ENCODE measurements around the gene FLCN. TPM values are rescaled to one million over a fixed set of nuclear protein-coding genes. Genes with fewer than 3 reads are reported as not detected.

FLCN gene
- total RNA-seq, 1 donor from 2014 or later: 106 TPM

GRCh38 chr17:17221329-17221728, 15.6 kb downstream of the FLCN start:
- DNase-seq: no peak
- peaks cover 100% of the 10 kb centered on the region for H3K36me3 ChIP-seq

DNA sequence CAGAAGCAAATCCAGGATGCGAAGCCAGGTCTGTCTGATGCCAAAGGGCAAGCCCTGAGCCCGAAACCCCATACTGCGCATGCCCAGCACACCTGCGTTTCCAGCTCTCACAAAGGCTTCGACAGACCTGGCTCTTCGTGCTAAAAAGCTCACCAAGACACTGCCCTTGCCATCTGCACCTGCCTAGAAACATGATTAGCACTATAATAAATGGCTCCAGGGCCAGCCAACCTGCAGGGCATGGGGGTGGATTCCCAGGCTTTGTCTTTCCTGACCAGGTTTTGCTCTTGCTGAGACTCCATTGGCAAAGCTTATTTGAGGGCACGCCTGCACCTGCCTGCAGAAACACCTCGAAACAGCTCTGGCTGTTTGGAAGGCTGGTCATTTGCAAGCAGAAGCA, 16.4 kb downstream of the FLCN start:
- intact Hi-C loops (cut with DNase I): no loop called here
- no peak overlapping the region for H3K4me3 ChIP-seq
- H3K36me3 ChIP-seq: peaks cover 100% of the 10 kb centered on the region
- no peak for ATAC-seq
- no peaks in the 10 kb centered on the region for H3K9me3 ChIP-seq
- no peak for DNase-seq
- H3K27ac ChIP-seq: no peak overlapping the region
- TF ChIP-seq, protein P1, sequence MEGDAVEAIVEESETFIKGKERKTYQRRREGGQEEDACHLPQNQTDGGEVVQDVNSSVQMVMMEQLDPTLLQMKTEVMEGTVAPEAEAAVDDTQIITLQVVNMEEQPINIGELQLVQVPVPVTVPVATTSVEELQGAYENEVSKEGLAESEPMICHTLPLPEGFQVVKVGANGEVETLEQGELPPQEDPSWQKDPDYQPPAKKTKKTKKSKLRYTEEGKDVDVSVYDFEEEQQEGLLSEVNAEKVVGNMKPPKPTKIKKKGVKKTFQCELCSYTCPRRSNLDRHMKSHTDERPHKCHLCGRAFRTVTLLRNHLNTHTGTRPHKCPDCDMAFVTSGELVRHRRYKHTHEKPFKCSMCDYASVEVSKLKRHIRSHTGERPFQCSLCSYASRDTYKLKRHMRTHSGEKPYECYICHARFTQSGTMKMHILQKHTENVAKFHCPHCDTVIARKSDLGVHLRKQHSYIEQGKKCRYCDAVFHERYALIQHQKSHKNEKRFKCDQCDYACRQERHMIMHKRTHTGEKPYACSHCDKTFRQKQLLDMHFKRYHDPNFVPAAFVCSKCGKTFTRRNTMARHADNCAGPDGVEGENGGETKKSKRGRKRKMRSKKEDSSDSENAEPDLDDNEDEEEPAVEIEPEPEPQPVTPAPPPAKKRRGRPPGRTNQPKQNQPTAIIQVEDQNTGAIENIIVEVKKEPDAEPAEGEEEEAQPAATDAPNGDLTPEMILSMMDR (IDR thresholded peaks at IDR 0.05): no peak
- H3K27me3 ChIP-seq: no peaks in the 10 kb centered on the region
- H3K4me1 ChIP-seq: no peaks in the 10 kb centered on the region

More at GRCh38 chr17:17221329-17221728, 15.6 kb downstream of the FLCN start:
- TF ChIP-seq, protein P1 (IDR thresholded peaks at IDR 0.05): no peak
- no peaks in the 10 kb centered on the region for H3K27me3 ChIP-seq
- H3K4me3 ChIP-seq: no peak overlapping the region
- intact Hi-C loops (cut with DNase I): no loop called here
- H3K4me1 ChIP-seq: no peaks in the 10 kb centered on the region
- no peaks in the 10 kb centered on the region for H3K9me3 ChIP-seq
- no peak for ATAC-seq
- no peak overlapping the region for H3K27ac ChIP-seq

DNA sequence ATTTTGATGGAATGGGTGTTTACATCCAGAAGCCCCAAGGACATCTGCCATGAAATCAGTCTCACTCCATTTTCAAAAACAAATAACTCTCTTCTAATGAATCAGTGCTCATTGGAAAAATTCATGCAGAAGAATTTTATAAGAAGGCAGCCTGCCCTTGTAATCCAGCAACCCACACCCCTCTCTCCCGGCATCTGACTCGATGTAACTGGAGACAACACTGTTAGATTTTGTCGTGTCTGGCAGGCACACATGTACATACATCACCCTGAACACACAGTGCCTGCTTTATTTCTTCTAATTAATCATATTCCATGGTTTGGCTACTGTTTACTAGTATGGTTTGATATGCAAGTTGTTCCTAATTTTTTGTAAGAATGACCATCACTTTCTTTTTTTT, 19.0 kb downstream of the FLCN start:
- H3K27me3 ChIP-seq: no peaks in the 10 kb centered on the region
- TF ChIP-seq, protein P1 (IDR thresholded peaks at IDR 0.05): no peak
- ATAC-seq: no peak
- DNase-seq: no peak
- intact Hi-C loops (cut with DNase I): no loop called here
- no peaks in the 10 kb centered on the region for H3K9me3 ChIP-seq
- no peaks in the 10 kb centered on the region for H3K4me1 ChIP-seq
- no peak overlapping the region for H3K27ac ChIP-seq
- H3K36me3 ChIP-seq: peaks cover 100% of the 10 kb centered on the region
- no peak overlapping the region for H3K4me3 ChIP-seq

DNA sequence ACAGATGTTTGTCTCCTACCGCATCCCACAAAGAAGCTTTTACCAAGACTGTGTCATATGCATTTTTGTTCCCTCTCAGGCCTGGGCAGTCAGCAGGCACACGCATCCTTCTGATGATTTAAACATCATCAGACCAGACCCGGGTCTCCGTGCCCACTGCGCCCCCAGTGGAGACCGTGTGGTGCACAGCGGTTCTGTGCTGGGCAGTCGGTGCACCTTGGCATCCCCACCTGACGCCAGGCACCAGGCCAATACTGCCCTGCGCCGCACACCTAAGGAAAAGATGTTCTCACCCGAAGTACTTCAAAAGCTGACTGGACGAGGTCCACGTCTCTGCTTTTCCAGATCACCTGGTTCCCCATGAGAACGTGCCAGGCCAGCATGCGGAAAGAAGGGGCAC, 20.2 kb downstream of the FLCN start:
- no peaks in the 10 kb centered on the region for H3K4me1 ChIP-seq
- no peaks in the 10 kb centered on the region for H3K27me3 ChIP-seq
- no peak overlapping the region for H3K4me3 ChIP-seq
- intact Hi-C loops (cut with DNase I): no loop called here
- no peak overlapping the region for H3K27ac ChIP-seq
- H3K9me3 ChIP-seq: no peaks in the 10 kb centered on the region
- H3K36me3 ChIP-seq: peaks cover 100% of the 10 kb centered on the region
- TF ChIP-seq, protein P1 (IDR thresholded peaks at IDR 0.05): no peak
- no peak for ATAC-seq
- no peak for DNase-seq

GRCh38 chr17:17216236-17216635, 20.7 kb downstream of the FLCN start:
- H3K4me3 ChIP-seq: no peak overlapping the region
- H3K36me3 ChIP-seq: peaks cover 97% of the 10 kb centered on the region
- ATAC-seq (peak; percentile 20), DNase-seq (no peak)
- H3K27me3 ChIP-seq: no peaks in the 10 kb centered on the region
- TF ChIP-seq, protein P1 (IDR thresholded peaks at IDR 0.05): no peak
- intact Hi-C loops (cut with DNase I): no loop called here
- H3K4me1 ChIP-seq: no peaks in the 10 kb centered on the region
- H3K27ac ChIP-seq: no peak overlapping the region
- H3K9me3 ChIP-seq: no peaks in the 10 kb centered on the region

DNA sequence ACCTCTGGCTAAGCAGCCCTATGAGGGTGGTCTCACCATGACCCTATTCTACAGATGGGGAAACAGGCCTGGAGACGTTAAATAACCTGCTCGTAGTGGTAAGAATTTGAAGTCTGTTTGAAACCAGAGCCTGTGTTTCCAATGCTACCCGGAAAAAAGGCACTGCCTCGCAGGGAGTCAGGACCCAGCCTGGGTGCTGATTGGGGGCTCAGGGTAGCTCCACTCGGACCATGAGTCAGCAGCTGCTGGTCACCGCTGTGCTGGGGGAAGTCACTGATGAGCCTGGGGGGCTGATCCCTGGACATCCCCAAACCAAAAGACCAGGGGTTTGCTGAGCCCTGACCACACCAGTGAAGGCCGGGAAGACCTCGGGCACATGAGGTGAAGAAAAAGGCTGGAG, 21.4 kb downstream of the FLCN start:
- H3K9me3 ChIP-seq: no peaks in the 10 kb centered on the region
- H3K27me3 ChIP-seq: no peaks in the 10 kb centered on the region
- ATAC-seq: no peak
- peaks cover 93% of the 10 kb centered on the region for H3K36me3 ChIP-seq
- intact Hi-C loops (cut with DNase I): no loop called here
- no peak for DNase-seq
- no peak overlapping the region for H3K4me3 ChIP-seq
- TF ChIP-seq, protein P1 (IDR thresholded peaks at IDR 0.05): no peak
- no peak overlapping the region for H3K27ac ChIP-seq
- no peaks in the 10 kb centered on the region for H3K4me1 ChIP-seq
